Activated CD8-positive, alpha-beta T cell treated with anti-CD3 and anti-CD28 coated beads, Interleukin-2, amount 10 ng/mL, durations not matched to agents 7 days and 5 days (primary cell): Measurements from ENCODE around the gene CLNK. TPM values are rescaled to one million over a fixed set of nuclear protein-coding genes. Genes with fewer than 3 reads are reported as not detected.
A peak's percentile ranks its signal among the peaks of the same experiment; 100 is the strongest.

ENCODE experiments used
- ATAC-seq: fragments of 150-1000 bp; cut with Tn5 transposase; one replicate; pipeline ENCODE4 v1.10.0; 2021; ENCODE audit warnings: moderate library complexity
- CTCF ChIA-PET: fragments of 350-600 bp; sonication (Branson Sonifier 250); formaldehyde crosslinking; loops from one replicate; lab custom pipeline; 2021; ENCODE audit warnings: antibody characterized with exemption; lab: Charles Lee
- POLR2A ChIA-PET: fragments of 350-600 bp; sonication (Branson Sonifier 250); formaldehyde crosslinking; loops from one replicate; lab custom pipeline; 2021; ENCODE audit warnings: antibody characterized with exemption; lab: Charles Lee
- DNase-seq: peaks from one replicate; pipeline ENCODE4 v3.0.0-alpha.2; 2020
- H3K27ac Mint-ChIP-seq: one replicate; pipeline ENCODE4 v1.8.0; 2021; ENCODE audit warnings: mild to moderate bottlenecking, mixed read lengths
- H3K27me3 Mint-ChIP-seq: one replicate; pipeline ENCODE4 v1.8.0; 2021; ENCODE audit warnings: low read depth, mixed read lengths
- H3K36me3 Mint-ChIP-seq: one replicate; pipeline ENCODE4 v1.8.0; 2021; ENCODE audit warnings: low read depth, mixed read lengths
- H3K4me1 Mint-ChIP-seq: one replicate; pipeline ENCODE4 v1.8.0; 2021; ENCODE audit warnings: low read depth, mixed read lengths
- H3K4me3 Mint-ChIP-seq: one replicate; pipeline ENCODE4 v1.8.0; 2021; ENCODE audit warnings: mild to moderate bottlenecking, mixed read lengths
- H3K9me3 Mint-ChIP-seq: one replicate; pipeline ENCODE4 v1.8.0; 2022; ENCODE audit warnings: mixed read lengths; ENCODE audit not compliant: insufficient read depth
- total RNA-seq, 2 experiments: library from RNA; stranded (reverse); gene quantifications; one replicate each; pipeline ENCODE4 v1.2.3, GENCODE V29; 2021

Gene CLNK
- total RNA-seq, 2 experiments from 2014 or later, result not detected

GRCh38 chr4:10656420-10656819 lies 28.1 kb downstream of the CLNK start:
- no peak for ATAC-seq
- Mint-ChIP-seq H3K9me3 (no peaks in the 10 kb centered on the region), H3K4me1 (peaks cover 15% of the 10 kb centered on the region), H3K4me3 (no peak overlapping the region), H3K27ac (no peak overlapping the region), H3K27me3 (peaks cover 4% of the 10 kb centered on the region), H3K36me3 (no peaks in the 10 kb centered on the region)
- ChIA-PET POLR2A (interaction anchor here (1.8 kb wide), 1 partner anchor 15 kb away, joined by 4 read pairs; no protein-coding TSS in a partner anchor), CTCF (no interaction called here)
- no peak for DNase-seq

DNA sequence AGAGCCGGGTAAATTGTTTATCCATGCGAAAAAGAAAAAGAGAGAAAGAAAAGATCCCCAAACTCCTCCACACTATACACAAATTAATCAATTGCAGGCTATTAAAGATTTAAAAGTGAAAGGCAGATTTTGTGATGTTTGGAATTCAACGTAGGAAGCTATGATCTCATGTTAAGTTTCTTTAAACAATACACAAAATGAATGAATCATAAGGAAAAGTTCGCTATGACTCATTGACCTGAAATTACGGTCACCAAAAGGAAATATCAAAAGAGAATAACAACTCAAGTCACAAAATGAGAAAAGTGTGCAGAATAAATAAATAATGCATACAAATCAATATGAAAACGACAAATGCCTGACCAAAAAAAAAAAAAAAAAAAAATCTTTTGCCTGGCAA lies 28.6 kb downstream of the CLNK start:
- CTCF ChIA-PET, result no interaction called here
- DNase-seq, result no peak
- Mint-ChIP-seq H3K4me1 (peaks cover 15% of the 10 kb centered on the region), H3K36me3 (no peaks in the 10 kb centered on the region), H3K4me3 (peak overlapping the region; percentile 4), H3K9me3 (no peaks in the 10 kb centered on the region), H3K27me3 (peaks cover 4% of the 10 kb centered on the region), H3K27ac (no peak overlapping the region)
- POLR2A ChIA-PET, result interaction anchor here (1.8 kb wide), 1 partner anchor 15 kb away, joined by 4 read pairs; no protein-coding TSS in a partner anchor
- no peak for ATAC-seq

- Mint-ChIP-seq H3K4me1 (no peaks in the 10 kb centered on the region), H3K9me3 (no peaks in the 10 kb centered on the region), H3K27ac (no peak overlapping the region), H3K27me3 (peaks cover 4% of the 10 kb centered on the region), H3K36me3 (no peaks in the 10 kb centered on the region), H3K4me3 (no peak overlapping the region)
- ATAC-seq, result no peak
- ChIA-PET POLR2A (no interaction called here), CTCF (no interaction called here)
- DNase-seq, result no peak
Measured at GRCh38 chr4:10648479-10648878, 36.1 kb downstream of the CLNK start.

DNA sequence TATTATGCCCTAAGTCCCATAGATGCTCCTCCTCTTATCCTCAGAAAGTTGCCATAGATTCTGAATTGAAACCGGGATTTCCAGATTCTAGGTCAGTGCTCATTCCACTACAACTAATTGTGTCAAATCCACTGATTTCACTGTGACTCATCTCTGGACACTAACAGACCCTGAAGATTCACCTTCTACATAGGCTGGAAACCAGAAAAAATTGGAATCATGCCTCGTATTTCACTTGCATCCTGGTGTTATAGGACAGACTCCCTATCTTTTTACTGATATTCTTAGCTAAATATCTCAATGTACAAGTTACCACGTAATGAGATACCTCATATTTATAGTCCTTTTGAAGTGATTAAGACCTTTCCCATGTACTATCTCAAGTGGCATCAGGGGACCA lies 36.7 kb downstream of the CLNK start:
- POLR2A ChIA-PET, result no interaction called here
- Mint-ChIP-seq H3K9me3 (no peaks in the 10 kb centered on the region), H3K27me3 (peaks cover 2% of the 10 kb centered on the region), H3K4me3 (no peak overlapping the region), H3K27ac (no peak overlapping the region), H3K4me1 (no peaks in the 10 kb centered on the region), H3K36me3 (no peaks in the 10 kb centered on the region)
- no peak for DNase-seq
- CTCF ChIA-PET, result interaction anchor here (0.7 to 0.8 kb wide), 2 partner anchors 16 to 67 kb away, joined by 3 to 4 read pairs; no protein-coding TSS in a partner anchor
- ATAC-seq, result no peak

DNA sequence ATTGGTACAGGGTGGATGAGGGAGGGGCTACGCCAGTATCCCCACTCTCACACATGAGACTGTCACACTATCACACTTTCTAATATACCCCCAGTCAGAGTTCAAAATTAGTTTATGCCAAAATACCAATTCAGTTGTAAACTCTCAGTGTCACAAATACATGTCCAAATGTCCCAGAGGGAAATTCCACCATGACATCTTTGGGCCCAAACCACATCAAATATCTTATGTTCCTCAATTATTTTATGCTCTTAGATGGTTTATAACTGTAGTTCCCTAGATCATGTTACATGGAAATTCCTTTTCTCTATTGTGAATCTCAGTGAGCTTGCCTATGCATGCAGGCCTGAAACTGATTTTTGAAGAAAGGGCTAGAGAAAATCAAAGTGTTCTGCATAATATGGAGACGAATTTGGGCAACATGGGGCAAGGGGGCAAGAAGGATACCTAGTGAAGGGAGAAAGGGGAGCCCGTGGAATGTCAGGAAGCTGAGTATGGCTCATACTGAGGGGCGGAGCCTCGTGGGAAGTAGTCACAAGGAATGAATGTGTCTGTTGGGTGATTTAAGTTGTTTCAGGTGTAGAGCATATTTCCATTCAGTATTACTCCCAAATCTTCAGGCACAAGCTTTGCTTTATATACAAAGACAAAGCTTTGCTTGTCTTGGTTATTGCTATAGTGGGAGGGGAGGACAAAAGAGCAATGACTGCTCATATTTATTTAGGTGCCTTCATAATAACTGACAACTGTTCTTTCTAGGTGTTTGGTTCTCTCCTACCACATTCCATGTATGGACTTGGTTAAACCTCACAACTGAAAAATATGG lies 40.8 kb downstream of the CLNK start:
- no peaks in the 10 kb centered on the region for H3K36me3 Mint-ChIP-seq
- ATAC-seq (no peak), DNase-seq (no peak)
- ChIA-PET POLR2A (no interaction called here), CTCF (no interaction called here)
- H3K4me1 Mint-ChIP-seq, result peaks cover 10% of the 10 kb centered on the region
- H3K27me3 Mint-ChIP-seq, result no peaks in the 10 kb centered on the region
- H3K4me3 Mint-ChIP-seq, result no peak overlapping the region
- H3K9me3 Mint-ChIP-seq, result peaks cover 6% of the 10 kb centered on the region
- H3K27ac Mint-ChIP-seq, result no peak overlapping the region

- Mint-ChIP-seq H3K4me3 (no peak overlapping the region), H3K36me3 (no peaks in the 10 kb centered on the region), H3K27ac (no peak overlapping the region), H3K27me3 (peaks cover 2% of the 10 kb centered on the region), H3K9me3 (peaks cover 6% of the 10 kb centered on the region), H3K4me1 (peaks cover 10% of the 10 kb centered on the region)
- ATAC-seq (no peak), DNase-seq (no peak)
- CTCF ChIA-PET, result interaction anchor here (1.3 kb wide), 1 partner anchor 22 kb away, joined by 3 read pairs; no protein-coding TSS in a partner anchor
- POLR2A ChIA-PET, result no interaction called here
Measured at GRCh38 chr4:10640561-10641201, 43.9 kb downstream of the CLNK start.

DNA sequence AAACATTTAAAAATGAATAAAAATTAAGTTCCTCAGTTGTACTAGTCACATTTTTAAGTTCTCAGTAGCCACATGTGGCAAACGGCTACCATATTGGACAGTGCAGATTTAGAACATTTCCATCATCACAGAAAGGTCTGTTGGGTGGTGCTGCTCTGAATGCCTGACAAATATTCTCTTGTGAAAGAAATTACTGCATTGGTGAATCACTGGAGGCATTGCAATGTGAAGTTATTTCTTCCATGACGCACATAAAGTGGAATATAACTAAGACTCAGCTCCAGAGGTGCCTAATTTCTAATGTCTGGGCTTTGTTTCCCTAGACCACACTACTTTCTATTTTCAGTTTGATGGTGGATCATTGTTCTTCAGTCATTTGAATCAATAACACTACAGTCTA lies 44.9 kb downstream of the CLNK start:
- DNase-seq, result no peak
- peaks cover 2% of the 10 kb centered on the region for H3K27me3 Mint-ChIP-seq
- H3K36me3 Mint-ChIP-seq, result no peaks in the 10 kb centered on the region
- H3K27ac Mint-ChIP-seq, result no peak overlapping the region
- H3K4me1 Mint-ChIP-seq, result peaks cover 10% of the 10 kb centered on the region
- no peak overlapping the region for H3K4me3 Mint-ChIP-seq
- ATAC-seq, result no peak
- CTCF ChIA-PET, result no interaction called here
- H3K9me3 Mint-ChIP-seq, result peaks cover 6% of the 10 kb centered on the region
- POLR2A ChIA-PET, result no interaction called here

GRCh38 chr4:10639100-10639499 lies 45.5 kb downstream of the CLNK start:
- DNase-seq (no peak), ATAC-seq (no peak)
- H3K27me3 Mint-ChIP-seq, result peaks cover 2% of the 10 kb centered on the region
- peaks cover 6% of the 10 kb centered on the region for H3K9me3 Mint-ChIP-seq
- H3K27ac Mint-ChIP-seq, result no peak overlapping the region
- POLR2A ChIA-PET, result interaction anchor here (0.7 kb wide), 1 partner anchor 303 kb away, joined by 3 read pairs; no protein-coding TSS in a partner anchor
- H3K36me3 Mint-ChIP-seq, result no peaks in the 10 kb centered on the region
- CTCF ChIA-PET, result no interaction called here
- H3K4me1 Mint-ChIP-seq, result peaks cover 10% of the 10 kb centered on the region
- H3K4me3 Mint-ChIP-seq, result no peak overlapping the region

GRCh38 chr4:10635091-10635490 lies 49.5 kb downstream of the CLNK start:
- Mint-ChIP-seq H3K4me3 (no peak overlapping the region), H3K36me3 (no peaks in the 10 kb centered on the region), H3K9me3 (no peaks in the 10 kb centered on the region), H3K27me3 (peaks cover 7% of the 10 kb centered on the region), H3K4me1 (peaks cover 9% of the 10 kb centered on the region), H3K27ac (no peak overlapping the region)
- ChIA-PET POLR2A (no interaction called here), CTCF (no interaction called here)
- DNase-seq (no peak), ATAC-seq (no peak)

DNA sequence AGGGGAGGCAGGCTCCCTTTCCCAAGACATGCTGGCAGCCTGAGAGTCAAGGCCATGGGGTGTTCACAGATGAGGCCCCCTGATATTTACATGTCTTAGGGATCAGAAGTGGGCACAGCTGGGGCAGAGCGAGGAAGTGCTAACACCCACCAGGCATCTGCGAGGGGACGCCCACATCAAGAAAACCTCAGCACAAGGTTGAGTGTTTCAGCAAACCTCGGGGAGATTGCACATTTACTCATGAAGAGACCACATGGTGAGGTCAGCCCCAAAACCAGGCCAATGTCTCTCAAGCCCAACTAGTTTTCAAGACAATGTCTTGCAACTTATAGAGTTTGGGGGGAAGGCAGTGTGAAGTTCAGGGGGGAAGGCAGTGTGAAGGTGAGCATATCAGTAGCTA lies 55.2 kb downstream of the CLNK start:
- peak; percentile 63 for DNase-seq
- Mint-ChIP-seq H3K36me3 (no peaks in the 10 kb centered on the region), H3K27ac (no peak overlapping the region), H3K4me1 (peaks cover 34% of the 10 kb centered on the region), H3K4me3 (no peak overlapping the region), H3K9me3 (no peaks in the 10 kb centered on the region), H3K27me3 (peaks cover 15% of the 10 kb centered on the region)
- ATAC-seq, result peak; percentile 84
- ChIA-PET CTCF (no interaction called here), POLR2A (no interaction called here)

GRCh38 chr4:10625131-10625530 lies 59.4 kb downstream of the CLNK start:
- H3K4me1 Mint-ChIP-seq, result peaks cover 25% of the 10 kb centered on the region
- no peaks in the 10 kb centered on the region for H3K36me3 Mint-ChIP-seq
- H3K9me3 Mint-ChIP-seq, result no peaks in the 10 kb centered on the region
- CTCF ChIA-PET, result no interaction called here
- no peak for DNase-seq
- peaks cover 10% of the 10 kb centered on the region for H3K27me3 Mint-ChIP-seq
- POLR2A ChIA-PET, result no interaction called here
- ATAC-seq, result no peak
- H3K27ac Mint-ChIP-seq, result no peak overlapping the region
- no peak overlapping the region for H3K4me3 Mint-ChIP-seq

GRCh38 chr4:10623862-10624261 lies 60.7 kb downstream of the CLNK start:
- H3K4me3 Mint-ChIP-seq, result no peak overlapping the region
- no peak overlapping the region for H3K27ac Mint-ChIP-seq
- H3K27me3 Mint-ChIP-seq, result peaks cover 9% of the 10 kb centered on the region
- DNase-seq, result no peak
- ATAC-seq, result no peak
- no peaks in the 10 kb centered on the region for H3K36me3 Mint-ChIP-seq
- CTCF ChIA-PET, result no interaction called here
- H3K4me1 Mint-ChIP-seq, result peaks cover 12% of the 10 kb centered on the region
- POLR2A ChIA-PET, result no interaction called here
- no peaks in the 10 kb centered on the region for H3K9me3 Mint-ChIP-seq
